H1 (cell line): Measurements from ENCODE around the gene AARSD1. TPM values are rescaled to one million over a fixed set of nuclear protein-coding genes. Genes with fewer than 3 reads are reported as not detected.
"Not testable (repeated sequence)": the region's sequence is repeated elsewhere in the genome, so short reads cannot be mapped to it uniquely, and the experiment has no call there.

Source experiments
- CTCF ChIA-PET: fragments of 300-600 bp; sonication (Branson Sonifier 250); formaldehyde crosslinking; loops from one replicate; lab custom pipeline; 2021; ENCODE audit not compliant: partially characterized antibody; lab: Charles Lee
- POLR2A ChIA-PET: fragments of 300-600 bp; sonication (Branson Sonifier 250); formaldehyde crosslinking; loops from one replicate; lab custom pipeline; 2021; ENCODE audit warnings: inconsistent platforms; ENCODE audit not compliant: partially characterized antibody; lab: Charles Lee
- DNase-seq, 2 experiments: peaks; one replicate each; pipeline versions ENCODE4 v3.0.0 to v3.0.0-alpha.2; 2010 to 2022; ENCODE audit warnings: low spot score in 2 of 2, low read depth in 1 of 2, mixed read lengths in 1 of 2
- FAIRE-seq: peaks from 2 replicates; lab custom pipeline; 2011; peaks lifted over from hg19 to GRCh38; lab: Jason Lieb, UNC
- H2AFZ ChIP-seq: 2 replicates; pipeline ENCODE4 v1.8.1; 2012; ENCODE audit warnings: low read length, inconsistent platforms
- H2AK5ac ChIP-seq: 2 replicates; pipeline ENCODE4 v1.6.1; 2013; ENCODE audit warnings: low read depth, low read length
- H2BK120ac ChIP-seq: replicated peaks from 2 replicates; pipeline ENCODE3; 2013; ENCODE audit warnings: low read depth, low read length, inconsistent platforms
- H2BK12ac ChIP-seq: 2 replicates; pipeline ENCODE4 v1.6.1; 2013; ENCODE audit warnings: low read depth, low read length
- H2BK15ac ChIP-seq: 2 replicates; pipeline ENCODE4 v1.6.1; 2013; ENCODE audit warnings: low read length
- H2BK20ac ChIP-seq: 2 replicates; pipeline ENCODE4 v1.6.1; 2013; ENCODE audit warnings: low read length
- H2BK5ac ChIP-seq: 2 replicates; pipeline ENCODE4 v1.6.1; 2013; ENCODE audit warnings: low read depth, low read length
- H3K14ac ChIP-seq: 2 replicates; pipeline ENCODE4 v1.6.1; 2013; ENCODE audit warnings: inconsistent platforms; ENCODE audit not compliant: insufficient read length
- H3K18ac ChIP-seq: 2 replicates; pipeline ENCODE4 v1.6.1; 2013; ENCODE audit warnings: low read length; ENCODE audit errors: extremely low read depth
- H3K23ac ChIP-seq: 2 replicates; pipeline ENCODE4 v1.6.1; 2013; ENCODE audit warnings: inconsistent platforms; ENCODE audit not compliant: insufficient read length
- H3K23me2 ChIP-seq: 2 replicates; pipeline ENCODE4 v1.6.1; 2013; ENCODE audit warnings: low read depth, low read length
- H3K27ac ChIP-seq: 2 replicates; pipeline ENCODE4 v1.6.1; 2011; ENCODE audit warnings: low read depth, low read length, inconsistent platforms
- H3K27me3 ChIP-seq, 4 experiments: replicated peaks in 1 of 4; 1 replicate in 1 of 4; 2 replicates in 3 of 4; pipeline versions ENCODE4 v1.6.1 to v1.8.1; 2011 to 2013; ENCODE audit warnings: low read length in 3 of 4, mild to moderate bottlenecking in 3 of 4, inconsistent platforms in 2 of 4, mixed read lengths in 2 of 4, moderate library complexity in 1 of 4; ENCODE audit not compliant: control insufficient read depth in 3 of 4, insufficient read depth in 3 of 4; ENCODE audit errors: extremely low read depth in 1 of 4
- H3K36me3 ChIP-seq, 4 experiments: 2 replicates each; pipeline versions ENCODE4 v1.6.1 to v1.8.1; 2011 to 2013; ENCODE audit warnings: mild to moderate bottlenecking in 4 of 4, low read length in 3 of 4, moderate library complexity in 2 of 4, control low read depth in 1 of 4, inconsistent platforms in 1 of 4; ENCODE audit not compliant: insufficient read depth in 4 of 4, control insufficient read depth in 2 of 4
- H3K4ac ChIP-seq: replicated peaks from 2 replicates; pipeline ENCODE3; 2013; ENCODE audit warnings: low read length, low read depth, mixed read lengths, inconsistent platforms; ENCODE audit not compliant: insufficient read length
- H3K4me1 ChIP-seq, 4 experiments: replicated peaks in 1 of 4; 1 replicate in 1 of 4; 2 replicates in 3 of 4; pipeline versions ENCODE4 v1.6.1 to v1.8.1; 2011 to 2013; ENCODE audit warnings: low read length in 3 of 4, inconsistent platforms in 2 of 4, mixed read lengths in 1 of 4; ENCODE audit not compliant: insufficient read depth in 4 of 4, control insufficient read depth in 3 of 4
- H3K4me2 ChIP-seq, 2 experiments: 2 replicates each; pipeline versions ENCODE4 v1.6.1 to v1.8.1; 2011 to 2013; ENCODE audit warnings: low read depth in 2 of 2, low read length in 2 of 2, control low read depth in 1 of 2, inconsistent platforms in 1 of 2, mild to moderate bottlenecking in 1 of 2; ENCODE audit not compliant: insufficient read depth in 1 of 2
- H3K4me3 ChIP-seq, 4 experiments: fragments of 200-600, 300-600 bp in 1 of 4; sonication (generic), shearing (Covaris generic), sonication (Bioruptor Twin) in 1 of 4; 2 replicates each; pipeline versions ENCODE4 v1.5.1 to v1.8.1; 2011 to 2016; ENCODE audit warnings: low read length in 4 of 4, low read depth in 3 of 4, control low read depth in 2 of 4, inconsistent platforms in 2 of 4, mild to moderate bottlenecking in 2 of 4, mixed read lengths in 1 of 4, moderate library complexity in 1 of 4; ENCODE audit not compliant: insufficient read depth in 2 of 4; ENCODE audit errors: extremely low read depth in 1 of 4
- H3K56ac ChIP-seq: replicated peaks from 2 replicates; pipeline ENCODE3; 2013; ENCODE audit warnings: low read depth, mild to moderate bottlenecking, mixed read lengths, low read length, inconsistent platforms; ENCODE audit not compliant: insufficient read length
- H3K79me1 ChIP-seq: 2 replicates; pipeline ENCODE4 v1.6.1; 2013; ENCODE audit warnings: low read depth, low read length, control low read depth
- H3K79me2 ChIP-seq, 2 experiments: 2 replicates each; pipeline versions ENCODE4 v1.6.1 to v1.8.1; 2012 to 2013; ENCODE audit warnings: low read length in 2 of 2, mild to moderate bottlenecking in 2 of 2, inconsistent platforms in 1 of 2; ENCODE audit not compliant: insufficient read depth in 2 of 2, control insufficient read depth in 1 of 2
- H3K9ac ChIP-seq, 4 experiments: replicated peaks in 1 of 4; 1 replicate in 1 of 4; 2 replicates in 3 of 4; pipeline versions ENCODE4 v1.6.1 to v1.8.1; 2011 to 2013; ENCODE audit warnings: low read depth in 3 of 4, low read length in 3 of 4, control low read depth in 2 of 4, mild to moderate bottlenecking in 2 of 4, moderate library complexity in 2 of 4, inconsistent platforms in 1 of 4; ENCODE audit errors: extremely low read depth in 1 of 4
- H3K9me3 ChIP-seq, 2 experiments: 2 replicates each; pipeline versions ENCODE4 v1.6.1 to v1.8.1; 2012 to 2013; ENCODE audit warnings: mild to moderate bottlenecking in 2 of 2, moderate library complexity in 2 of 2, control low read depth in 1 of 2, inconsistent platforms in 1 of 2, low read depth in 1 of 2, low read length in 1 of 2, mixed read lengths in 1 of 2; ENCODE audit not compliant: insufficient read depth in 2 of 2
- H4K20me1 ChIP-seq, 2 experiments: replicated peaks in 1 of 2; 2 replicates each; pipeline versions ENCODE3 to v1.8.1; 2011 to 2013; ENCODE audit warnings: inconsistent platforms in 2 of 2, low read length in 2 of 2, mild to moderate bottlenecking in 1 of 2; ENCODE audit not compliant: insufficient read depth in 2 of 2, control insufficient read depth in 1 of 2
- H4K5ac ChIP-seq: 2 replicates; pipeline ENCODE4 v1.6.1; 2013; ENCODE audit warnings: low read length, low read depth, mixed read lengths, inconsistent platforms; ENCODE audit not compliant: insufficient read length
- H4K8ac ChIP-seq: 2 replicates; pipeline ENCODE4 v1.8.0; 2013; ENCODE audit warnings: mild to moderate bottlenecking, moderate library complexity, low read length, inconsistent platforms; ENCODE audit not compliant: insufficient read depth; ENCODE audit errors: extremely low read depth
- H4K91ac ChIP-seq: replicated peaks from 2 replicates; pipeline ENCODE3; 2013; ENCODE audit warnings: low read length, mixed read lengths, inconsistent platforms; ENCODE audit not compliant: insufficient read length
- WGBS, 2 experiments: shearing (Covaris generic) in 1 of 2; methylation state at CpG; one replicate each; pipeline versions ENCODE4 v1.1.6 to v1.1.7; 2013 to 2015; ENCODE audit warnings: low lambda C conversion rate in 2 of 2, mixed read lengths in 2 of 2, inconsistent platforms in 1 of 2, low coverage in 1 of 2, missing lambda C conversion rate in 1 of 2; ENCODE audit not compliant: insufficient replicate concordance in 2 of 2, insufficient coverage in 1 of 2, insufficient read length in 1 of 2; ENCODE audit errors: extremely low coverage in 1 of 2, missing lambda C conversion rate in 1 of 2; 5-methylcytosine and 5-hydroxymethylcytosine counted together
- polyA plus RNA-seq, 7 experiments: library from polyadenylated mRNA; depleted of rRNA in 3 of 7; stranded (reverse) in 5 of 7; unstranded in 2 of 7; fragments of >200 nt in 5 of 7; fragments of 200-250 nt in 2 of 7; gene quantifications; 1 replicate in 5 of 7; 2 replicates in 1 of 7; 4 replicates in 1 of 7; pipeline versions ENCODE4 v1.2.1 to v1.2.3, GENCODE V29; 2011 to 2013; ENCODE audit warnings: missing spikeins in 2 of 7, mixed read lengths in 2 of 7
- total RNA-seq: library from RNA; stranded (reverse); fragmentation: NEBNext Ultra II Directional; extraction: Animal tissue kit (Norgen Biotek cat#: 25700); gene quantifications from 2 replicates; pipeline ENCODE4 v1.2.1, GENCODE V29; 2021

Gene AARSD1
- total and polyA plus RNA-seq, 2 of the 8 experiments (the other 6 are each of a cell fraction or from before 2014, with no cell fraction given) = 51.5 to 58.8 TPM

GRCh38 chr17:42973323-42973722, 9.1 kb upstream of the AARSD1 start:
- H3K27me3 ChIP-seq, H3K9me3 ChIP-seq, H3K9ac ChIP-seq, H2AFZ ChIP-seq, FAIRE-seq, H4K5ac ChIP-seq, H2BK12ac ChIP-seq, H4K20me1 ChIP-seq, H2AK5ac ChIP-seq, H2BK5ac ChIP-seq, H4K8ac ChIP-seq, H3K79me1 ChIP-seq, H3K23me2 ChIP-seq, H3K56ac ChIP-seq, DNase-seq, H3K18ac ChIP-seq, H3K23ac ChIP-seq, CTCF ChIA-PET, H4K91ac ChIP-seq, H2BK20ac ChIP-seq, H3K27ac ChIP-seq, H3K79me2 ChIP-seq, H2BK15ac ChIP-seq, H3K4ac ChIP-seq, H3K4me2 ChIP-seq, H3K36me3 ChIP-seq, H2BK120ac ChIP-seq, H3K4me1 ChIP-seq, H3K4me3 ChIP-seq, H3K14ac ChIP-seq: not testable (repeated sequence)
- POLR2A ChIA-PET = interaction anchor here (1.4 kb wide), 1 partner anchor 25 kb away, joined by 3 read pairs; the partner anchor contains the start of gene RPL27
- WGBS, 2 experiments = no CpG with 5 or more reads among the region's 18 CpGs
